ENCODE data around the gene RALGPS2.

Gene RALGPS2

GRCh38 chr1:178869119-178869697 lies 144.2 kb downstream of the RALGPS2 start:
- DNase-seq = no peak

GRCh38 chr1:178870221-178870620 lies 145.2 kb downstream of the RALGPS2 start:
- DNase-seq = no peak

- no peak for DNase-seq
Measured at GRCh38 chr1:178870944-178871343, 145.9 kb downstream of the RALGPS2 start, which contains the start of gene ANGPTL1. TSS of gene ANGPTL1 (minus strand) at chr1:178871077. CDS start at chr1:178865776, 5,301 bp downstream.

- DNase-seq = no peak
Measured at GRCh38 chr1:178871551-178872320, 146.7 kb downstream of the RALGPS2 start.

GRCh38 chr1:178874966-178875365 lies 149.9 kb downstream of the RALGPS2 start:
- no peak for DNase-seq

- no peak for DNase-seq
Measured at GRCh38 chr1:178875936-178876335, 150.9 kb downstream of the RALGPS2 start.

- no peak for DNase-seq
Measured at GRCh38 chr1:178877896-178878295, 152.9 kb downstream of the RALGPS2 start.

GRCh38 chr1:178881950-178882349 lies 156.9 kb downstream of the RALGPS2 start:
- no peak for DNase-seq

GRCh38 chr1:178885869-178886268 lies 160.8 kb downstream of the RALGPS2 start:
- no peak for DNase-seq

GRCh38 chr1:178886551-178886950 lies 161.5 kb downstream of the RALGPS2 start:
- DNase-seq = no peak

GRCh38 chr1:178895928-178896327 lies 170.9 kb downstream of the RALGPS2 start:
- DNase-seq = no peak

GRCh38 chr1:178898401-178898800 lies 173.4 kb downstream of the RALGPS2 start:
- no peak for DNase-seq

- no peak for DNase-seq
Measured at GRCh38 chr1:178899402-178899801, 174.4 kb downstream of the RALGPS2 start.

GRCh38 chr1:178901482-178902125 lies 176.6 kb downstream of the RALGPS2 start:
- no peak for DNase-seq

- no peak for DNase-seq
Measured at GRCh38 chr1:178908358-178908757, 183.3 kb downstream of the RALGPS2 start.

GRCh38 chr1:178910023-178910422 lies 185.0 kb downstream of the RALGPS2 start:
- DNase-seq = no peak

GRCh38 chr1:178912597-178912996 lies 187.6 kb downstream of the RALGPS2 start:
- DNase-seq = no peak

GRCh38 chr1:178916448-178917174 lies 191.6 kb downstream of the RALGPS2 start:
- no peak for DNase-seq

GRCh38 chr1:178918308-178918707 lies 193.3 kb downstream of the RALGPS2 start:
- no peak for DNase-seq

- no peak for DNase-seq
Measured at GRCh38 chr1:178918955-178919354, 193.9 kb downstream of the RALGPS2 start.

- no peak for DNase-seq
Measured at GRCh38 chr1:178919581-178919980, 194.5 kb downstream of the RALGPS2 start.

GRCh38 chr1:178921499-178921898 lies 196.5 kb downstream of the RALGPS2 start:
- DNase-seq = no peak

- no peak for DNase-seq
Measured at GRCh38 chr1:178923512-178923911, 198.5 kb downstream of the RALGPS2 start.

Data from stimulated activated naive CD4-positive, alpha-beta T cell treated with Interleukin-2 at 50 U/mL for 16 hours (primary cell).